NT2/D1 (cell line): Measurements from ENCODE around the gene TBC1D16.
"Not testable (repeated sequence)": the region's sequence is repeated elsewhere in the genome, so short reads cannot be mapped to it uniquely, and the experiment has no call there.

Experiments
- SUZ12 ChIP-seq: IDR thresholded peaks from 2 replicates; pipeline ENCODE4 v1.6.1; 2011; ENCODE audit not compliant: insufficient read length, insufficient read depth; ENCODE audit errors: extremely low read depth
- YY1 ChIP-seq: IDR thresholded peaks from 2 replicates; pipeline ENCODE4 v1.6.1; 2011; ENCODE audit not compliant: insufficient read length, insufficient read depth
- ZNF274 ChIP-seq: IDR thresholded peaks from 2 replicates; pipeline ENCODE4 v1.6.1; 2011; ENCODE audit warnings: mild to moderate bottlenecking, low read depth, low read length

DNA sequence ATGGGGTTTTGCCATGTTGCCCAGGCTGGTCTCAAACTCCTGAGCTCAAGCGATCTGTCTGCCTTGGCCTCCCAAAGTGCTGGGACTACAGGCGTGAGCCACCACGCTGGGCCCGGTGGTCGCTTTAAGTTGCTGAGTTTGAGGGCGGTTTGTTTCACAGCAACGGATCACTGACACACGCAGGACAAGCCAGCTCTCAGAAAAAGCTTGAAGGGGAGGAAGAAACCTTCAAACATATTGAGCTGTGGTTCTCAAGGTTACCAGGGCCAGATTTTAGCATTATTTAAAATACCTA, 79.3 kb downstream of the TBC1D16 start:
- TF ChIP-seq YY1, ZNF274, SUZ12: not testable (repeated sequence)
